NCI-H748 (cell line): ENCODE results near the gene ARPC4.
A peak's percentile ranks its signal among the peaks of the same experiment; 100 is the strongest.

Source experiments
- DNase-seq: peaks from one replicate; lab custom pipeline; 2025; ENCODE audit not compliant: unreplicated experiment; lab: John Stamatoyannopoulos, UW

Gene ARPC4

DNA sequence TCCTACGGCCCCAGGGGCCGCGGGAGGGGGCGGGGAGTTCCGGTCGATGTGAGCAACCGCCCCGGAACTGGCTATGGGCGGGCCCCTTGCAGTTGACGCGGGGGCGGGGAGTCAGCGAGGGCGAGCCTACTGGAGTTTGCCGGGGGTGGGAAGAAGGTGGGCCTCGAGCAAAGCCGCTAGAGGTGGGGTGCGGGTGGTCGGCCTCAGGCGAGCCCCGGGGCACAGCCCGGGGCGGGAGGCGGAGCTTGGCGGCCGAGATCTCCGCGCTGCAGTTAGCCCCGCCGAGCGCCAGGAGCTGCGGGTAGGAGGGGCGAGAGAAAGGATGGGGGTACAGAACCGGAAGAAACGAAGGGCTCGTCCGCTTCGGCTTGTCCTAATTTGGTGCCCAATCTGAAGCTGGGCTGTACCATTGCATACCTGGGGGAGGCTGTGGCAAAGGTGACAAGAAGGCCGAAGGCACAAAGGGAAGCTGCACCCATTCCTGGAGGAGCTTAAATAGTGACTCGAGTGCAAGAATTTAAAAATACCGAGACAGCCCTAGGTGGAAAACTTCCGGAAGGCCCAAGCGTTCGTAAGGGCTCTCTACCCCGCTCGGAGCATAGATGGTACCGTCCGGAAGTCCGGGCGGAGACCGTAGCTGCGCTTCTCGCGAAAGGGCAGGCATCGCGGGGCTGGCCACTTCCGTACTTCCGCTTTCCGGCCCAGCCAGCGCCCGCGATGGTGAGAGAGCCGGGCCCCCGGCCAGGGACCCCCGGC lies at the start of gene ARPC4, which contains the start of gene TADA3:
TSS of gene ARPC4 (plus strand) at position 678 of the 756 bp plus-strand sequence. CDS start at position 718, 40 bp downstream.
TSS of gene TADA3 (minus strand) at position 69 of the 756 bp plus-strand sequence. CDS start 1,007 bp downstream, outside the sequence.
- DNase-seq: peak; percentile 92

- DNase-seq: no peak
Measured at GRCh38 chr3:9743548-9743947, 49.3 kb upstream of the ARPC4 start.

DNA sequence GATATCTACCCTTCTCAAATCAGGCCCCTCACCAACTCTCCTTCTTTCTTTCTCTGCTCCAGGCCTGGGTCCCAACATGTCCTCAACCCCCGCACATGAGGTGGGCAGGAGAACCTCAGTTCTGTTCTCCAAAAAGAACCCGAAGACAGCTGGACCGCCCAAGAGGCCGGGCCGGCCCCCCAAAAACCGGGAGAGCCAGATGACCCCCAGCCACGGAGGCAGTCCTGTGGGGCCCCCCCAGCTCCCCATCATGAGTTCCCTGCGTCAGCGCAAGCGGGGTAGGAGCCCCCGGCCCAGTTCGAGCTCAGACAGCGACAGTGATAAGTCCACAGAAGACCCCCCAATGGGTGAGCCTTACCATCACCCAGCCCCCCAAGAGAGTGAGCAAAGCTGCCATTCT lies 48.7 kb upstream of the ARPC4 start:
- DNase-seq: no peak

- DNase-seq: no peak
Measured at GRCh38 chr3:9745521-9745920, 47.4 kb upstream of the ARPC4 start.

DNA sequence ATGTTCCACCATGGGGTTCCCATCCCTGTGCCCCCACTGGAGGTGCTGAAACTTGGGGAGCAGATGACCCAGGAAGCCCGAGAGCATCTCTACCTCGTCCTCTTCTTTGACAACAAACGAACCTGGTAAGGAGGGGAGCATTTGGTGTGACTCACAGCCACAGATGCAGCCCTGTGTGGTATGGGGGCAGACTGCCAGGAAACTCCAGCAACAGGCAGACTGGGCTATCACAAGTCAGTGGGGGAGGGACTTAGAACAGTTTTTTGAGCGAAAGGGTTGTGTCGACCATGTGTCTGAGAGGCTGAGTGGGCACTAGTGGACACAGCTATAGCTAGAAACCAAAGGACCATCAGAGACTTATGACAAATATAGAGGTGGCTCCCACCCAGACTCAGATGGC lies 46.6 kb upstream of the ARPC4 start:
- no peak for DNase-seq

GRCh38 chr3:9747267-9747666 lies 45.6 kb upstream of the ARPC4 start:
- DNase-seq: no peak

DNA sequence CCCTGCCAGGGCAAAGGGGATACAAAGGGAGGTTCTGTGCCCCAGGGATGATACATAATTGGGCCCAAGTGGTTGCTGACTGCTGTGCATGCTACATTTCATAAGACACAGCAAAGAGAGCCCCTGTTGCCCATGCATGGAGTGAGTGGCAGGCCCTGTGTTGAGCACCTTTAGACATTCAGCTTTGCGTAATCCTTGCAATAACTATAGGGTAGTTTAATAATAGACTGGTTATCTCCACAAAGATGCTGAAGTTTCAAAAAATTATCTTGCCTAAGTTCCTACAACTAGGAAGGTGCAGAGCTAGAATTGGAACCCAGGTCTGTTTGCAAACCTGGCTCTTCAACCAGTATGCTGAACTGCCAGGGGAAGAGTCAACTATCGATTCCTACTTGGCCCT lies 44.9 kb upstream of the ARPC4 start:
- DNase-seq: no peak

DNA sequence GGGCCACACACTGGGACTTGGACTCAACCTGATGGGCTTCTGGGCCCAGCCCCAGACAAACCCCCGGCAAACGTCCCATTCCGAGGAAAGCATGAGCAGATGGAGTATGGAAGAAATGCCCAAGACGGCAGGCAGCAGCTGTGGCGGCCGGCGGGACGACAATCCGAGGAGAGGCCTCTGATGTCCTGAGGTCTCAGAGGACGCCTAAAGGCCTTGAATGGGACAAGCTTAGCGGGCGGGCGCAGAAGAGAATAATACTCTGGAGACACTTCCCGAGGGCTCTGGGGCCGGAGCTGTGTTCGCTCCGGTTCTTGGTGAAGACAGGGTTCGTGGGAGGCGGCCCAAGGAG lies 43.6 kb upstream of the ARPC4 start:
- no peak for DNase-seq

GRCh38 chr3:9749645-9750555 lies 43.0 kb upstream of the ARPC4 start, which contains the start of gene OGG1:
OGG1 (plus strand) TSS chr3:9749952; CDS start chr3:9750287, 335 bp downstream.
- DNase-seq: peak; percentile 97

GRCh38 chr3:9750556-9751411 lies 42.1 kb upstream of the ARPC4 start:
- no peak for DNase-seq

GRCh38 chr3:9754678-9755077 lies 38.2 kb upstream of the ARPC4 start:
- no peak for DNase-seq

- no peak for DNase-seq
Measured at GRCh38 chr3:9757427-9757826, 35.5 kb upstream of the ARPC4 start.

DNA sequence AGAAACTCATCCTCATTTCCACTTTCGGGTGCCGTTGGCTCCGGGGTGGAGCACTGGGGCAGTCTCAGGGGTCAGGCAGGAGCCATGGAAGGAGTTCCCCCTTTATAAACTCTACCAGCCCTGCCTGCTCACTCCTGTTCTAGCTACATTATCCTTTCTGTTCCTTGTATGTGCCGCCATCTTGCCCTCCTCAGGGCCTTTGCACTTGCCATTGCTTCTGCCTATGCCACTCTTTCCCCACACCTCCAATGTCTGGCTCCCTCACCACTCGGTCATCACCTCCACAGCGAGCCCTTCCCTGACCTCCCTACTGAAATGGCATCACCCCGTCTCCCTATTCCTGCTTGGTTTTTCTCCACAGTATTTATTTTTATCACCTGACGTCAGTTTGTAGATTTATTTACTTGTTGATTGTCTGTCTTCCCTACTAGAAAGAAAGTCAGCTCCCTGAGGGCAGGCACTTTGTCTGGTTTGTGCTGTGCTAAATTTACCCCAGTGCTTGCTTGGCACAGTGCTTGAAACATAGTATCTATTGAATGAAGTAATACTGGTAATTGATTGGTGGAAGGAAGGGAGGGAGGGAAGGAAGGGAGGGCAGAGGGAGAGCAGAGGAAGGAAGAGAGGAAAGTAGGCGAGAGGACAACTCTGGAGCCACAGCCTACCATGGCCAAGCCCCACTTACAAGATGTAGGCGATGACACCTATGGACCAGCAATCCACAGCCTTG lies 31.9 kb upstream of the ARPC4 start:
- DNase-seq: no peak

DNA sequence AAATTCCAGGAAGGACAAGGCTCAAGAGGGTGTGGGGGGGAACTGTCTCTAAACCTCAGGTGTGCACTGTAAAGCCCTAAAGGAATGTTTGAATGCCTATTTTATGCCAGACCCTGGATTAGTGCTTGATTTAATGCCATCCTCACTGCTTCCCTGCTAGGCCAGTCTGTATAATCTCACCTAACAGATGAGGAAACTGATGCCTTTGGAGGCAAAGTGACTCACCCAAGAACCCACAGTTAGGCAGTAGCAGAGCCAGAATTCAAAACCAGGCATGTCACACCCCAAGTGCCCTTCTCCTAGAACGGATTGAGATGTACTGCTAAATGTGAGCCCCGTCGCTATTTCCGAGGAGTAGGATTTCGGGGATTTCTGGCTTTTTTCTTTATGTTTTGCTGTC lies 31.0 kb upstream of the ARPC4 start:
- no peak for DNase-seq

GRCh38 chr3:9762871-9763270 lies 30.0 kb upstream of the ARPC4 start:
- DNase-seq: no peak

DNA sequence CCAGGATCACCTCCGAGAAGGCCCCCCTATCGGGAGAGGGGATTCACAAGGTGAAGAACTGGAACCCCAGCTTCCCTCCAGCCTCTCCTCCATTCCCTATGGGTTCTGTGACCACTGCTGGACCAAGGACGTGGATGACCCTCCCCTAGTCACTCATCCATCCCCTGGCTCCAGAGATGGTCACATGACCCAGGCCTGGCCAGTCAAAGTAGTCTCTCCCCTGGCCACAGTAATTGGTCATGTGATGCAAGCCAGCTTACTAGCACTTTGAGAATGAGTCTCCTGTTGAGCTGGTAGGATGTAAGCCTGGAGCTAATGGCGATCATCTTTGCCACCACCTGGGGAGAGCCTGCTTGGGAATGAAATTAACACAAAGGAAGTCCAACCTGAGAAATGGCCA lies 27.0 kb upstream of the ARPC4 start:
- DNase-seq: no peak

DNA sequence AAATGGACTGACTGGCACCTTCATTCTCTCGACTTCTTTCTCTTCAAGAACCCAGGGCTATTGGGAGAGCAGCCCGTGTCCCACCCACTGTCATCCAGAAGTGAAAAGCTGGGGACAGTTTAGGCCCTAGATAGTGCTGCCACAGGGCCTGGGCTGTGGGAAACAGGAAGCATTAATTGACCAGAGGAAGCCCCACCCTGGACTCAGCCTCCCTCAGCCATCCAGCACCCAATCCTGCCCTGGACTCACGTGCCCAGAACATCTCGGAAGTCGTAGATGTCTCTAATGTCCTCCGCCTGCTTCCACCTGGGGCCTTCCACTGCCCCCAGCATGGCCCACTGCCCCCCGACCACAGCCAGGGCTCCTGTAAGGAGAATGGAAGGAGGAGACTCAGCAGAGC lies 25.5 kb upstream of the ARPC4 start:
- no peak for DNase-seq

GRCh38 chr3:9768141-9768775 lies 24.6 kb upstream of the ARPC4 start:
- no peak for DNase-seq

GRCh38 chr3:9769012-9769411 lies 23.9 kb upstream of the ARPC4 start:
- no peak for DNase-seq
